ENCODE measurements around the gene KIAA0513. TPM values are rescaled to one million over a fixed set of nuclear protein-coding genes. Genes with fewer than 3 reads are reported as not detected.

KIAA0513 gene
- total RNA-seq, 1 donor from 2014 or later = 131 TPM

GRCh38 chr16:85082173-85083050, 54.8 kb downstream of the KIAA0513 start:
- H3K9me3 ChIP-seq = no peaks in the 10 kb centered on the region
- H3K4me1 ChIP-seq = no peaks in the 10 kb centered on the region
- intact Hi-C loops (cut with DNase I) = no loop called here
- DNase-seq (ENCODE audit: low spot score in 2 of 2) = no peak
- H3K36me3 ChIP-seq = peaks cover 9 to 38% of the 10 kb centered on the region in 2 donors
- no peak overlapping the region for H3K27ac ChIP-seq
- H3K4me3 ChIP-seq = no peak overlapping the region
- TF ChIP-seq, protein P1, sequence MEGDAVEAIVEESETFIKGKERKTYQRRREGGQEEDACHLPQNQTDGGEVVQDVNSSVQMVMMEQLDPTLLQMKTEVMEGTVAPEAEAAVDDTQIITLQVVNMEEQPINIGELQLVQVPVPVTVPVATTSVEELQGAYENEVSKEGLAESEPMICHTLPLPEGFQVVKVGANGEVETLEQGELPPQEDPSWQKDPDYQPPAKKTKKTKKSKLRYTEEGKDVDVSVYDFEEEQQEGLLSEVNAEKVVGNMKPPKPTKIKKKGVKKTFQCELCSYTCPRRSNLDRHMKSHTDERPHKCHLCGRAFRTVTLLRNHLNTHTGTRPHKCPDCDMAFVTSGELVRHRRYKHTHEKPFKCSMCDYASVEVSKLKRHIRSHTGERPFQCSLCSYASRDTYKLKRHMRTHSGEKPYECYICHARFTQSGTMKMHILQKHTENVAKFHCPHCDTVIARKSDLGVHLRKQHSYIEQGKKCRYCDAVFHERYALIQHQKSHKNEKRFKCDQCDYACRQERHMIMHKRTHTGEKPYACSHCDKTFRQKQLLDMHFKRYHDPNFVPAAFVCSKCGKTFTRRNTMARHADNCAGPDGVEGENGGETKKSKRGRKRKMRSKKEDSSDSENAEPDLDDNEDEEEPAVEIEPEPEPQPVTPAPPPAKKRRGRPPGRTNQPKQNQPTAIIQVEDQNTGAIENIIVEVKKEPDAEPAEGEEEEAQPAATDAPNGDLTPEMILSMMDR (IDR thresholded peaks at IDR 0.05) = no peak
- H3K27me3 ChIP-seq = no peaks in the 10 kb centered on the region

GRCh38 chr16:85083051-85083639, 55.5 kb downstream of the KIAA0513 start:
- no peaks in the 10 kb centered on the region for H3K27me3 ChIP-seq
- no peak overlapping the region for H3K4me3 ChIP-seq
- H3K27ac ChIP-seq = no peak overlapping the region
- no peaks in the 10 kb centered on the region for H3K9me3 ChIP-seq
- intact Hi-C loops (cut with DNase I) = no loop called here
- no peaks in the 10 kb centered on the region for H3K4me1 ChIP-seq
- DNase-seq (ENCODE audit: low spot score in 2 of 2) = no peak
- peaks cover 13 to 36% of the 10 kb centered on the region in 2 donors for H3K36me3 ChIP-seq
- TF ChIP-seq, protein P1 (IDR thresholded peaks at IDR 0.05) = no peak

DNA sequence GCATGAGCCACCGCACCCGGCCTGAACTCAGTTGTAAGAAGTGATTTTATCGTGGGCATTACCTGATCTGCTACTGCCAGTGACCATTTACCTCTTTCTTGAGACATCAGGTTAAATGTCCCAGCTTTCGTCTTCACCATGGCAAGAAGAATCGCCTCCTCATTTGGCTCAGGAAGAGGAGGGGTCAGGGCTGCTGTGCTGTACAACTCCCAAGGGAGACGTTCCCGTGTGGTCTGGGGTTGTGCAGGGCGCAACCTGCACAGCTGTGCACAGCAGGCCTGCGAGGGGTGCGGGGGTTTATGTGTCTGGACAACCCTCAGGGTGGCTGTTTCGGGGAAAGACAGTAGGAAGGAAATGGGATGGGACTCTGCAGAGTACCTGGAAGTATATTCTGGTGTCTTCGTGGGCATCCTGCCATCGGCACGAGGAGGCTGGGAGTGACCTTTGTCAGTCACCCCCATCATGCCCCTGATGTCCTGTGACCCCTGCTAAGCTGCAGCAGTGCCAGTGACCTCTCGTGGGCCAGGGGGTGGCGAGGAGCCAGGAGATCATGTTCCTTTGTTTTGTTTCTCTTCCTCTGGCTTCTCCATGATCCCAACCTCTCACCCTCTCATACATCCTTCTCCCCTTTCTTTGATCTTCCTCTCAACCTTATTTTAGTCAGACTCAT, 57.4 kb downstream of the KIAA0513 start:
- intact Hi-C loops (cut with DNase I) = no loop called here
- TF ChIP-seq, protein P1 (IDR thresholded peaks at IDR 0.05) = no peak
- H3K4me1 ChIP-seq = no peaks in the 10 kb centered on the region
- no peaks in the 10 kb centered on the region for H3K27me3 ChIP-seq
- no peak overlapping the region for H3K27ac ChIP-seq
- no peaks in the 10 kb centered on the region for H3K9me3 ChIP-seq
- peaks cover 10 to 22% of the 10 kb centered on the region in 2 donors for H3K36me3 ChIP-seq
- no peak for DNase-seq (ENCODE audit: low spot score in 2 of 2)
- no peak overlapping the region for H3K4me3 ChIP-seq

DNA sequence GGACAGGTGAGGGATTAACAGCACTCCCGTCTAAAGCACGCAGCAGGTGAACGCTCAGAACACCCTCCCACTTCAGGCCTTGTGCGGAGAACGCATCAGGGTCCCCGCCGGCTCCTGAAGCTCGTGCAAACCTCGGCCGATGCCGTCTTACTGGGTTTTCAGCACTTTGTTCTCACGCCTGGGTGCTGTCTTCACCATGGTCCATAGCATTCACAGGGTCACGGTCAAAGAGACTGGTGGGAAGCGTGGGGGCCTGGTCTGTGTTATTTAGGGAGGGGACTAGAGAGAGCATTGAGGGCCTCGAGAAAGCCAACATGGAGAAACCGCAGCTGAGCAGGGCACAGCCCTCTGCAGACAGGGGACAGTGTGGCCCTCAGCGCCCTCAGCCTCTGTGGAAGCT, 58.1 kb downstream of the KIAA0513 start:
- intact Hi-C loops (cut with DNase I) = no loop called here

More for the DNA sequence above, 58.1 kb downstream of the KIAA0513 start:
- TF ChIP-seq, protein P1 (IDR thresholded peaks at IDR 0.05) = no peak
- H3K4me3 ChIP-seq = no peak overlapping the region
- DNase-seq (ENCODE audit: low spot score in 2 of 2) = no peak
- no peaks in the 10 kb centered on the region for H3K27me3 ChIP-seq
- H3K4me1 ChIP-seq = peaks cover 0 to 6% of the 10 kb centered on the region in 2 donors
- H3K27ac ChIP-seq = no peak overlapping the region
- H3K9me3 ChIP-seq = no peaks in the 10 kb centered on the region
- H3K36me3 ChIP-seq = peaks cover 10 to 19% of the 10 kb centered on the region in 2 donors

Measured in ascending aorta (tissue), 2 donors.